COLO668 (cell line): ENCODE measurements around the gene MMADHC.
A peak's percentile ranks its signal among the peaks of the same experiment; 100 is the strongest.
"Not testable (repeated sequence)": the region's sequence is repeated elsewhere in the genome, so short reads cannot be mapped to it uniquely, and the experiment has no call there.

Source experiments
- DNase-seq: peaks from one replicate; lab custom pipeline; 2025; ENCODE audit not compliant: unreplicated experiment; lab: John Stamatoyannopoulos, UW

Gene MMADHC

DNA sequence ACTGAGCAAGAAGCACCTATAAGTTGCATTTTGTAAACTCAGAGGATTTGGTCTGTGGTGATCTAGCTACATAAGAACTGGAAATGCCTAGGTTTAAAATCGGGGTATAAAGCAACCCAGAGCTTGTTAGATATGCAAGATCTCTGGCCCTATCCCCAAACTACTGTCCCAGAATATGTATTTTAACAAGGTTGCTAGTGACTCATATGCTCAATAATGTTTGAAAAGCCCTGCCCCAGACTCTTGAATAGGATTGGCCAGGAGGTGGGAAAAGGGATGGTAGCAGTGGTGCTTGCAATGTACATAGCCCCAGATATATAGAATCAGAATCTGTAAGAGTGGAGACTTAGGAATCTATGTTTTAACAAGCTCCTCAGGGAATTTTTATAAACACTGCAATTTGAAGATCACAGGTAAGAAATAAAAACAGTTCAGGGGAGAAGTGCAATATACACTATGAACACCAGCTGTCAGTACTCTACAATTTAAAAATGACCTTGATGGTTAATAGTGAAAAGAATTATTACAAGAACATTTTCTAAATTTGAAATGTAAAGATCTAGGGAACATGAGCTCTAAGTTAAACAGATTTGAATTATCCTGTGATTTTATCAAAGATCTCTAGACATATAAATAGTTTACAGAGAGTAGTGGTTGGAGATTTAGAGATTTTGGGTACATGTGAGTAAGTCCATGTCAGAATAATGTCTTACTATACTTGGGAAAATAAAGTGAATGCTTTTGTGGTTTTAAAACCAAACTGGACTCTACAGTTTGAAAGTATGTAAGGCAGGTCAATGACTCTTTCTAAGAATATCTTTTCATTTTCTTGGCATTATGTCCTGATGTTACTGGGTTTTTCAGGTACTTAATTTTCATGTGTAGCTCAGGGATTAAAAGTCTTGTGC, 7.7 kb upstream of the MMADHC start:
- DNase-seq = no peak

DNA sequence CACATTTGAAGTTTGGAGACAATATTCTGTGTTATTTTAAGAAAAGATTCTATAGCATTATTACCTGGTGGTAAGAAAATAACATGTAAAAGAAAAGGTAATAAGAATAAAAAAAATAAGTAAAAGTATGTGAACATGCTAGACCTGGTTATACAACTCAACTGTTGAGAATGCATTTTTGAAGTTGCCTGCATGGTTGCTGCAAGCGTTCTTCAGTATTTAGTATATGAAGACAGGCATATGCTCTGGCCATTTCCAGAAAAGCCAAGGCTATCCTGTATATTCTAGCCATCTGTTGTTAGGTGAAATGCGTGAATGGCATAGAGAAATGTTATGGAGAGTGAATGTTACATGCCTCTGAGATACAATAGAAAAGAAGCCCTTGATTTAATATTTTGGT, 6.8 kb upstream of the MMADHC start:
- no peak for DNase-seq

DNA sequence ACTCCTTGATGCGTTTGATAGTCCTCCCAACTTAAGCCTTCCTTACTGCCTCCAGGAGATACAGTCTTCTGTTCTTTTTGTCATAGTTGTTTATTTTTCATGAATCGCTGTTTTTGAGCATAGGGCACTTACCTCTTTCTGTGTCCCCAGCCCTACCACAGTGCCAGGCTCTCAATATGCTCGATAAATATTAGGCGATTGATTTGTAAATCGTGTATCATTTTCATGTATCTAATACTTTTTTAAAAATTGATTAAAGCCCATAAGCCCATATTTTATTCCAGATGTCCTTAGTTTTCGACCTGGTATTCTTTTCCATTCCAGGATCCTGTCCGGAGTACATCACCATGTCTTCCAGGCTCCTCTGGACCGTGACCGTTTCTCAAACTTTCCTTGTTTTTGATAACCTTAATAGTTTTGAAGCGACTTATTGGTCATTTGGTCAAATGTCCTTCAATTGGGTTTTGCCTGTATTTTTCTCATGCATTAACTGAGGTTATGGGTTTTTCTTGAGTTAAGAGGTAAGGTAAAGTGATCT, 444 bp upstream of the MMADHC start:
- DNase-seq = no peak

DNA sequence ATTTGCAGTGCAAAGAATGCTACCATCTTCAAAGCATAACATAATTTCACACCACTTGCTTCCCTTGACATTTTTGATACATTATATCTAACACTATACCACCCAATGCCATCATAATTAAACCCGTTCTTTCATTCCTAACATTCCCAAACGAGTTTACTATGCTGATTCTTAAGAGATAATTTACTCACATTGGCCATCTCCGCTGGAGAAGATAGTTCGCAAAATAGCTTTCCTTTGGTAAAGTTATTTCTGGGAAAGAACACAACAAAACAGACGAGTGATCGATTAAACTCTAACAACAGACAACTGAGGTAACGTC, 716 bp downstream of the MMADHC start:
- no peak for DNase-seq

DNA sequence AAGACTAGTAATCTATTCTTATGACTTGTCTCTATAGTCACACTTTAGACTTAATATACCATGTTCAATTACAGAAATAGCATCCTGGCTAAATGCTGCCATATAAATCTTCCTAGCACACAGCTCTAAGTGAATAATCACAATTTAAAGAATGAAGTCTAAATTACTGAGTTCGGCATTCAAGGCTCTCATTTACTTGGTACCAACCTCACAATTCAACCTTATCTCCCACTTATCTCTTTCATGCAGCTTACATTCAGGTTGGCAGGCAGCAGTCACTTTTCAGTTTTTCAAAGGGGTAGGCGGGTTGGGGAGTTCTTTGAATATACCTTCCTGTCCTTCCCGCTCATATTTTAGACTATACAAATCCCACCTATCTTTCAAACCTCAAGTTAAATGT, 1.5 kb downstream of the MMADHC start:
- DNase-seq = no peak

DNA sequence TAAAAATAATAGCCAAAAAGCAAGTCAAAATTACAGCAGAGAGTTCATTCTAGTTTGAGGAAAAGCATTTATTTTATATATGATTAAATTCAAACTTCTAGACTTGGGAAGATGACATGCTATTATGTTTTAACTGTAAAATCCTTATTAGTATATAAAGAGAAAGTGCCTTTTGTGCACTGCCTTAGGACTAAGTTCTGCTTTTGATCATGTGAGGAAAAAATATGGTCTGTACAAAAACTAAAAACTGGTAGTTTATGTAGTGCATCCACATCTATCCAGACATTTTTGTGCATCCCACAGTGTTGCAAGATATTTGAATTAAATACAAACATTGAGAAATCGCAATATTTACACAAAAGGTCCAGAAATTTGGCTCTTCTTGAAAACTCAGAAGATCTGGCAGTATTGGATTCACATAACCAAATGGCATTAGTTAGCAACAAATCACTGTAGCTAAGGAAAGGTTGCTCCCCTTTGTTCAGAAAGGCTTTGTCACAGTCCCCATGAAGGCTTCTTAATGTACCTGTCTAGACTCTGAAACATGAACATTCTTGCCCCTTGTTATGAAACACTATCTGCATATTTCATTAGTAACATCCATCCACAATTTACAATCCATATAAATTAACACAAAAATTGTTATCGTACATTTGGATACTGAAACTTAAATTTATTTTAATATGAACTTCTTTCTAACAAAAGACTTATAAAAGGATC, 2.2 kb downstream of the MMADHC start:
- no peak for DNase-seq

DNA sequence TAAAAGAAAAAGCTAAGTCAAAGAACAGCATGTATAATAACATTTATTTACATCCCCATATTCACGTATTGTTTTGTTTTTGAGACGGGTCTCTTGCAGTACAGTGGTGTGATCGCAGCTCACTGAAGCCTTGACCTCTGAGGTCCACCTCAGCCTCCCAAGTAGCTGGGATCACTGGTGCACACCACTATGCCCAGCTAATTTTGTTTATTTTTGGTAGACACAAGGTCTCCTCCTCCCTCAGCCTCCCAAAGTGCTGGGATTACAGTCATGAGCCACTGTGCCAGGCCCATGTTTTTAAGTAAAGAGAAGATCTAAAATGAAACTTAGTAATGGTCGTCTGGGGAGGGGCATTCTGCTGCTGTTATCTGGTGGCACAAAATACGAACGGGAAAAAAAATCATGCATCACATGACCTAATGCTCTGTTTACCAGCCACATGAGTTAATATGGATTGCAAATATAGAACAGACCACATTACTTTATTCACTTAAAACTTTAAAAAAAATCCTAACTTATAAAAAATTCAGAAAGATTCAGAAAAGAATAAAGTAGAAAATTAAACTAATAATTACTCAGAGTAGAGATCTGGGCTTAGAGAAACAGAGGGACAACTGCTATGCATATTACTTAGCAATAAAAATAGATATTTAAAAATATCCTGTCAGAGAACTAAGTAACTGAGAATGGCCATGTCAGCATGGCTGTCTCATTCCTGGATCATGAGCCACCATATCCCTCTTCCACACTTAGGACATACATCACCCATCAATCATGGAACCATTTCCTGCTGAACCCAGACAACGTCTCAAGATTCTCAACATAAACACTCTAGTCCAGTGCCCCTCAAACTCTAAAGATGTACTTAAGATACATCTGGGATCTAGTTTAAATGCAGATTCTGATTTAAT, 7.3 kb downstream of the MMADHC start:
- no peak for DNase-seq

DNA sequence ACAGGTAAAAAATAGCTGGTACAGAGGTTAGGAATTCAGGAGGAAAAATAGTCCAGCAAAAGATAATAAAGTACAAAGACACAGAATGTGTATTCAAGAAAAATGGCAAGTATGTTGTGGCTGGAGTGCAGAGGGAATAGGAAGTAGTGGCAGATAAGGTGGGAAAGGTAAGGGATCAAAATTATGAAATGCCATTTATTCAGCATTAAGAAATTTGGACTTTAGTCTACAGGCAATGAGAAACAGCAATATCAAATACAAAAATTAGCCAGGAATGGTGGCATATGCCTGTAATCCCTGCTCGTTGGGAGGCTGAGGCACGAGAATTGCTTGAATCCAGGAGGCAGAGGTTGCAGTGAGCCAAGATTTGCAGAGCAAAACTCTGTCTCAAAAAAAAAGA, 10.3 kb downstream of the MMADHC start:
- DNase-seq = no peak

DNA sequence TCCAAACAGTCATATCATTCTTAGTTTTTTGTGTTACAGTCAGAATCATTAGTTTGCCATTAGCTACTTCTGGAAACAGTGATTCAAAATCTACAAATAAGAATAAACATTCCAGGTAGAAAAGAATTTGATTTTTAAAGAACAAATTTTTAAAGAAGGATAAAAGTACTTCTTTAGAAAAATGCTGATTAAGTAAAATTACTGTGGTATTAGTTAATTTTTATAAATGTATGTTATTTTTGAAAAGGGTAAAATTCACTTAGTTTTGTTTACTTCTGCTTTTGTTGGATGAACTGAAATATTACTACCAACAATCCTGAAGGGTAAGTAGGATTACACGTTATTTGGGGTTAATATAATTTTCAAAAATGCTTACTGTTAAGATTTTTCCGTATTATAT, 11.8 kb downstream of the MMADHC start:
- DNase-seq = no peak

DNA sequence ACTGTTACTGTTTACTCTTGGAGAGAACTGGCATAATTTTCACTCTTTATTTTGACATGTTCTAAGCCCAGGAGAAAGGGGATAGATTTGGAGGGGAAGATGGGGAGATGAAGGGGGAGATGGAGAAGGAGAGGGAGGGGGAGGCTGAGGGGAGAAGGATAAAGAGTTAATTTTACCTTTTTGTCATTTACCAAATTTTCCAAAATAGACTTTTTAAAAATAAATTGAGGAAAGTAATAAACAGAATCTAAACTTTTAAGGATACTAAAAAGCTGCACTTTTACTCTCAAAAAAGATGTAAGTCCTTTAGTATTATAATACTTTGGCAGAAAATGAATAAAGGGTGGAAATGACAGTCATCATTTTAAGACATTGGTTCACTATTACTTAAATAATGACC, 12.3 kb downstream of the MMADHC start:
- DNase-seq = no peak

DNA sequence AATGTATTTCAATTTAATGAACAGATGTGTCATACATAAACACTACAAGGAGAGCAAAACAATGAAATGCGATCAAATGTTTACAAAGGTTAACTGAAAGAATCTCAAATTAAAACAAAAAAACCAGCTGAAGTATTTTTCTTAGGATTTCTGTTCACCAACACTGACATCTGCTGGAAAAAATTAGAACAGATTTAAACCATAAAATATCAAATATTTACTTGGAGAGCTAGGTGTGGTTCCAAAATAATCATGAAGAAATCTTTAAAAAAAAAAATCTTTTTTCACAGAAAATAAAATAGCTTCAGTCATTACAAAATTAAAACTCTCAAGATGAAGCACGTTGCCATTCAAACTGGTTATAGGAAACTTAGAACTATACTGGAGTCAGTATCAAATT, 13.8 kb downstream of the MMADHC start:
- DNase-seq = no peak

DNA sequence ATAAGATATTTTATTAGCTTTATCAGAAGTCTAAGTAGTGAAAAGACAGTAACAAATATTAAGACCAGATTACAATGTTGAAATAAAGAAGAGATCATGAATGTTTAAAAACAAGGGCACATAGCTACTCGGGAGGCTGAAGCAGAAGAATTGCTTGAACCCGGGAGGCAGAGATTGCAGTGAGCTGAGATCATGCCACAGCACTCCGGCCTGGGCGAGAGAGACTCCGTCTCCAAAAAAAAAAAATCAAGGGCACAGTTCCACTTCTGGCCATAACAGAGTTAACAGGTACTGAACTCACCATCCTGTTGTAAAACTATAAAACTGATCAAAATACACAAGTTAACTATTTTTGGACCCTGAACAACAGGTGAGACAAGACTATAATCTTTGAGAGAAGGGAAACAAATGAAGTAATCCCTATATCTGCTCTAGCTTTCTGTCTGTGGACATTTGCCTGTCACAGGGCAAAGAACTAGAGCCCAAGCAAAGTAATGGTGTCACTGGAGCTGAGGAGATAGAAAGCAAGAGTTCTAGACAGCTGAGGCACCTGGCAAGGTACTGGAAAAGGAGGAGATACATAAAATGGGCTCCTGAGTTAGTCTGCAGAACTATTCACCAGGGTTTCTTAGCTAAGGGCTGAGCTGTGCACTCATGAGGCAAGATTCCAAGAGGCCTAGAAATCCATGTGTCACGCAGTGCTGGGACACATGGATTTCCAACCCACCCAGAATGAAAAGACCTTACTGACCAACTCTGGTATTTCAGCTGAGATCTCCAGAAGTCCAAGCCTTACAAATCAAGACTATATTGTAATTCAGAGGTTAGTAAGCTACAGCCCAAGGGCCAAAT, 15.2 kb downstream of the MMADHC start:
- no peak for DNase-seq

DNA sequence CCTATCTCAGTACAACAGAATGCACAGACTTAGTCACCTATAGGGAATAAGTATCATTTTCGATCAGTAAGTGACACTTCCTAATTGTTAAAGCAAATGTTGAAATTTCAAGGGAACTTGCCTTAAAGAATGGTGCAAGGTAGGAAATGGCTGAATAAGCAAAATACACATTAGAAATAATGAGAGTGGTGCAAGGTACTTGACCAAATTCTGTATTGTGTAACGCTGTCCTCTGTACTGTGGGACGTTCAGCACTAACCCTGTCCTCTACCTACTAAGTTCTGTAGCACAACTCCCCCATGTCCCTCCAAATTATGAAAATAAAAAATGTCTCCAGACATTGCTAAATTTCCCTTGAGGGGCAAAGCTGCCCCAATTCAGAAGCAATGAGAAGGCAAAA, 19.4 kb downstream of the MMADHC start:
- DNase-seq = no peak

DNA sequence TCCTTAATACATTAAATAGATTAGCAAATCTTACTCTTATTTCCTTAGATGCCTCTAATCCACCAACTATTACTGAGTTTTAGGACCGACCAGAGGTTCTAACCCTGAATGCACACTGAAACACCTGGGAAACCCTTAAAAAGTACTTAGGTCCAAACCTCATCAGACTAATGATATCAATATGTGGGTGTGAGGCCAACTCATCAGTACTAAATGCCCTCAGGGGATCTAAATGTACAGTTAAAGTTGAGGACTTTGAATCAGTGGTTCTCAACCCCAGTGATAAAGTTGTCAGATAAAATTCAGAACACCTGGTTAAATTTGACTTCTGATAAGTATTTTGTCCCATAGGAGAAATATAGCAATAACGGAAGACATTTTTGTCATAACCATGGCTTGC, 20.9 kb downstream of the MMADHC start:
- DNase-seq = no peak

DNA sequence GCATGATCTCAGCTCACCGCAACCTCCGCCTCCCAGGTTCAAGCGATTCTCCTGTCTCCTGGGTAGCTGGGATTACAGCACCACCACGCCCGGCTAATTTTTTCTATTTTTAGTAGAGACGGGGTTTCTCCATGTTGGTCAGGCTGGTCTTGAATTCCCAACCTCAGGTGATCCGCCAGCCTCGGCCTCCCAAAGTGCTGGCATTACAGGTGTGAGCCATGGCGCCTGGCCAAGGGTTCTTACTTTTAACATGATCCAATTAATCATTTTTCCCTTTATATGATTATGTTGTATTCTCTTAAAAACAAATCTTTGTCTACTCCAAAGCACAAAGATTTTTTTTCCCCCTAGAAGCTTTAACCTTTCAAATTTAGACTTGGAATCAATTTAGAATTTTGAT, 21.9 kb downstream of the MMADHC start:
- DNase-seq = not testable (repeated sequence)

DNA sequence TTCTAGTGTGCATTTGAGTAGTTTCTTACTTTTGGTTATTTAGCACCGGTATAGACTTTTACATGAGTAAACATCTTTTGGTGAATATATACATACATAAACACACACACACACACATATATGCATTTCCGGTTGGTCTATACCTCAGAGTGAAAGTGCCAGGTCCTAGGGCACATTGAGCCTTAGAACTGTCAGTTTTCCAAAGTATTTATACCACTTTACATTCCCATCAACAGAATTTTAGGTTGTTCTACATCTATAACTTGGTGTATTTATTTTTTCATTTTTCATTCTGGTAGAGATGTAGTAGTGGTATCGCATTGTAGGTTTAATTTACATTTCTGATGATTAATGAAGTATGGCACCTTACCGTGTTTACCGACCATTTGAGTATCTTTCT, 22.6 kb downstream of the MMADHC start:
- DNase-seq = no peak

DNA sequence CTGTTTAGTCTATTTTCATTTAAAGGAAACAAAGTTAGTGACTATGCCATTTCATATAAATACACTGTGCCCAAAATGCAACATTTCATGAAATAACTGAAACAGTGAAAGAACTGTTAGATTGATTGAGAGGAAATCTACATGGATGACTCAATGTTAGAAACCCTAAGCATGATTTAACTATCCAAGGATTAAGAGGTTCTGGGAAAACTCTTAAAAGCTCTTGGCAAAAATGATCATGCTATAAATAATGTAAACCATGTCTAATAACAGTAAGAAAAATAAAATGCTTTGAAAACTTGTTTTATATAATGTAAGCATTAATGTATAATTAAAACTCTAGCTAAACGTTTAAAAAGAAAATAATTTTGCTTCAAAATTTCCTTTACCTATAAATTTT, 23.5 kb downstream of the MMADHC start:
- DNase-seq = no peak

DNA sequence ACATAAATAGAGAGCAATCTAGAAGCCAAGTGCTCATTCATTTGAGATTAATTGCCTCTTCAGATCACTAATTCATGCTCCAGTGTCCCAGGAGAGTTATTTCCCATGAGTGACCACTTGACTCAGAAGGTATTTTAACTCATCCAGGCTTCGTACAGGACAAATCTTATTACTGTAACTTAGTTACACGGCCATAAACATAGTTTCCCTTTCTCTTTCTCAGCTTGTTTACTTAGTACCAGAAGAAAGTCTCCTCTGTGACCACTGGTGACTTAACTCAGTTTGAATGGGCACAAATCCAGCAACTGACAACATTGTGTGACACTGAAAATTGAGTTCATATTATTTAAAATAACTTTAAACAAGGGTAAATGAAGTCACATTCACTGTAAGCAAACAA, 25.3 kb downstream of the MMADHC start:
- DNase-seq = no peak

DNA sequence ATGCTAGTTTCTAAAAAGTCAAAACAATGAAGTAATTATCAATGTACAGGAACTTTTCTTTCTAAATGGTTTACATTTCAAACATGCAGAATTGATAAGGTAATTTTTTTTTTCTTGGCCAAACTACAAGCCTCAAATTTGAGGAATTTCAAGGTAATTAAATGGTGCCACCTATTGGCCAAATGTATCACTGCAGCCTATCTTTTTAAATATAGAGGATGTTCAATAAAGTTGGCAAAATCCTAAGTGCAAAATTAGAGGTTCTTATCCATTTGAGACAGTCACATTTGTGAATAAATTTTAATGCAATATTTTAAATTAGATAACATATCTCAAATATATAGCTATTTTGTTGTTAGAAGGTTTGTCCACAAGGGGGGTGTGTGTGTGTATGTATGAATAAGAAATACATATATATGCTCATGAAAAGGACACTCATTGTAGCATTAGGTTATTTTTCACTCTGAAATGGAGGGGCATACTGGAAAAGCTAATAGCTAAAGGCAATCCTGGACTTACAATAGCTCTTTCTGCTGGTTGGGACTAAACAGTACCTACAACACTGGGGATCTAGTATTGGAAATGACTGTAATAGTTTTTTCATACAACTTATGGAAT, 26.2 kb downstream of the MMADHC start:
- DNase-seq = peak; percentile 43
